Skeletal muscle satellite cell (primary cell): ENCODE results near the gene CADM1.

Experiments used
- H3K27me3 ChIP-seq: 2 replicates; pipeline ENCODE4 v1.7.0; 2013; ENCODE audit warnings: low read length; ENCODE audit not compliant: control insufficient read depth, insufficient read depth
- H3K36me3 ChIP-seq: 2 replicates; pipeline ENCODE4 v1.7.0; 2013; ENCODE audit warnings: mild to moderate bottlenecking, control low read depth, low read length; ENCODE audit not compliant: insufficient read depth
- H3K4me1 ChIP-seq: 2 replicates; pipeline ENCODE4 v1.7.0; 2013; ENCODE audit warnings: low read length; ENCODE audit not compliant: control insufficient read depth, insufficient read depth
- H3K4me2 ChIP-seq: 2 replicates; pipeline ENCODE4 v1.7.0; 2013; ENCODE audit warnings: mild to moderate bottlenecking, low read length
- H3K4me3 ChIP-seq: 2 replicates; pipeline ENCODE4 v1.7.0; 2013; ENCODE audit warnings: low read length
- H3K9ac ChIP-seq: 2 replicates; pipeline ENCODE4 v1.7.0; 2013; ENCODE audit warnings: mild to moderate bottlenecking, low read depth, low read length, moderate library complexity
- H3K9me3 ChIP-seq: replicated peaks from 2 replicates; pipeline ENCODE4 v1.7.0; 2013; ENCODE audit warnings: mild to moderate bottlenecking, control low read depth, low read length

The CADM1 gene

GRCh38 chr11:115302946-115303703, 201.1 kb downstream of the CADM1 start:
- Histone ChIP-seq H3K36me3 (no peaks in the 10 kb centered on the region), H3K4me1 (no peaks in the 10 kb centered on the region), H3K4me3 (no peak overlapping the region), H3K27me3 (no peaks in the 10 kb centered on the region), H3K9ac (no peak overlapping the region), H3K4me2 (no peak overlapping the region), H3K9me3 (no peaks in the 10 kb centered on the region)

- Histone ChIP-seq H3K27me3 (no peaks in the 10 kb centered on the region), H3K9me3 (no peaks in the 10 kb centered on the region), H3K4me2 (no peak overlapping the region), H3K4me1 (no peaks in the 10 kb centered on the region), H3K36me3 (no peaks in the 10 kb centered on the region), H3K9ac (no peak overlapping the region), H3K4me3 (no peak overlapping the region)
These were observed 203.4 kb downstream of the CADM1 start for GRCh38 chr11:115300660-115301428.

- Histone ChIP-seq H3K4me1 (no peaks in the 10 kb centered on the region), H3K27me3 (no peaks in the 10 kb centered on the region), H3K4me2 (no peak overlapping the region), H3K36me3 (no peaks in the 10 kb centered on the region), H3K9me3 (no peaks in the 10 kb centered on the region), H3K9ac (no peak overlapping the region), H3K4me3 (no peak overlapping the region)
These were observed 205.8 kb downstream of the CADM1 start for GRCh38 chr11:115298300-115299012.

- no peaks in the 10 kb centered on the region for H3K36me3 ChIP-seq
- H3K9me3 ChIP-seq: no peaks in the 10 kb centered on the region
- no peaks in the 10 kb centered on the region for H3K4me1 ChIP-seq
- H3K9ac ChIP-seq: no peak overlapping the region
- H3K27me3 ChIP-seq: no peaks in the 10 kb centered on the region
- H3K4me3 ChIP-seq: no peak overlapping the region
- no peak overlapping the region for H3K4me2 ChIP-seq
These were observed 206.9 kb downstream of the CADM1 start for GRCh38 chr11:115297330-115297729.

- H3K4me2 ChIP-seq: no peak overlapping the region
- H3K9ac ChIP-seq: no peak overlapping the region
- no peaks in the 10 kb centered on the region for H3K4me1 ChIP-seq
These were observed 212.9 kb downstream of the CADM1 start for GRCh38 chr11:115291325-115291724.

GRCh38 chr11:115290893-115291292, 213.3 kb downstream of the CADM1 start:
- H3K4me3 ChIP-seq: no peak overlapping the region
- no peaks in the 10 kb centered on the region for H3K4me1 ChIP-seq
- H3K4me2 ChIP-seq: no peak overlapping the region
- H3K27me3 ChIP-seq: no peaks in the 10 kb centered on the region
- H3K36me3 ChIP-seq: no peaks in the 10 kb centered on the region
- no peak overlapping the region for H3K9ac ChIP-seq
- no peaks in the 10 kb centered on the region for H3K9me3 ChIP-seq

More at GRCh38 chr11:115291325-115291724, 212.9 kb downstream of the CADM1 start:
- no peaks in the 10 kb centered on the region for H3K9me3 ChIP-seq
- no peaks in the 10 kb centered on the region for H3K27me3 ChIP-seq
- H3K36me3 ChIP-seq: no peaks in the 10 kb centered on the region
- no peak overlapping the region for H3K4me3 ChIP-seq

GRCh38 chr11:115290479-115290878, 213.7 kb downstream of the CADM1 start:
- Histone ChIP-seq H3K4me3 (no peak overlapping the region), H3K27me3 (no peaks in the 10 kb centered on the region), H3K4me2 (no peak overlapping the region), H3K9ac (no peak overlapping the region), H3K9me3 (no peaks in the 10 kb centered on the region), H3K4me1 (no peaks in the 10 kb centered on the region), H3K36me3 (no peaks in the 10 kb centered on the region)

GRCh38 chr11:115287266-115287665, 216.9 kb downstream of the CADM1 start:
- no peak overlapping the region for H3K4me3 ChIP-seq
- H3K4me2 ChIP-seq: no peak overlapping the region
- H3K27me3 ChIP-seq: no peaks in the 10 kb centered on the region
- no peaks in the 10 kb centered on the region for H3K9me3 ChIP-seq
- H3K9ac ChIP-seq: no peak overlapping the region
- H3K36me3 ChIP-seq: no peaks in the 10 kb centered on the region
- H3K4me1 ChIP-seq: no peaks in the 10 kb centered on the region

- H3K4me2 ChIP-seq: no peak overlapping the region
- H3K4me3 ChIP-seq: no peak overlapping the region
- H3K36me3 ChIP-seq: no peaks in the 10 kb centered on the region
- H3K9me3 ChIP-seq: no peaks in the 10 kb centered on the region
- H3K9ac ChIP-seq: no peak overlapping the region
- H3K4me1 ChIP-seq: no peaks in the 10 kb centered on the region
- no peaks in the 10 kb centered on the region for H3K27me3 ChIP-seq
These were observed 217.6 kb downstream of the CADM1 start for GRCh38 chr11:115286614-115287013.

GRCh38 chr11:115284773-115285172, 219.4 kb downstream of the CADM1 start:
- H3K9me3 ChIP-seq: no peaks in the 10 kb centered on the region

GRCh38 chr11:115282923-115283322, 221.3 kb downstream of the CADM1 start:
- H3K9ac ChIP-seq: no peak overlapping the region
- H3K36me3 ChIP-seq: no peaks in the 10 kb centered on the region
- H3K4me3 ChIP-seq: no peak overlapping the region
- no peaks in the 10 kb centered on the region for H3K4me1 ChIP-seq
- H3K9me3 ChIP-seq: no peaks in the 10 kb centered on the region
- H3K4me2 ChIP-seq: no peak overlapping the region
- no peaks in the 10 kb centered on the region for H3K27me3 ChIP-seq

More at GRCh38 chr11:115284773-115285172, 219.4 kb downstream of the CADM1 start:
- no peaks in the 10 kb centered on the region for H3K27me3 ChIP-seq
- no peaks in the 10 kb centered on the region for H3K4me1 ChIP-seq
- H3K4me3 ChIP-seq: no peak overlapping the region
- H3K9ac ChIP-seq: no peak overlapping the region
- H3K4me2 ChIP-seq: no peak overlapping the region
- no peaks in the 10 kb centered on the region for H3K36me3 ChIP-seq
